DOHH2 (cell line): ENCODE measurements around the gene AFAP1.

Experiments
- H3F3A ChIP-seq: fragments of 200-600 bp; sonication (generic), shearing (Covaris generic); 2 replicates; pipeline ENCODE4 v1.6.0; 2016; ENCODE audit warnings: antibody characterized with exemption, mild to moderate bottlenecking; ENCODE audit not compliant: control insufficient read depth, insufficient read depth
- H3K27ac ChIP-seq: fragments of 200-600 bp; sonication (generic); 2 replicates; pipeline ENCODE4 v1.5.1; 2014; ENCODE audit warnings: low read depth, mild to moderate bottlenecking, low read length, moderate library complexity
- H3K27me3 ChIP-seq: fragments of 200-600 bp; sonication (generic); 2 replicates; pipeline ENCODE4 v1.6.1; 2014; ENCODE audit warnings: mild to moderate bottlenecking, low read length, mixed read lengths; ENCODE audit not compliant: control insufficient read depth
- H3K36me3 ChIP-seq: fragments of 200-600 bp; sonication (generic); 2 replicates; pipeline ENCODE4 v1.6.1; 2014; ENCODE audit warnings: mild to moderate bottlenecking, low read length, moderate library complexity, mixed read lengths; ENCODE audit not compliant: control insufficient read depth
- H3K4me1 ChIP-seq: fragments of 200-600 bp; sonication (generic); 2 replicates; pipeline ENCODE4 v1.6.1; 2014; ENCODE audit warnings: mild to moderate bottlenecking, low read length, mixed read lengths; ENCODE audit not compliant: control insufficient read depth
- H3K4me2 ChIP-seq: fragments of 200-600 bp; sonication (generic); 2 replicates; pipeline ENCODE4 v1.6.0; 2014; ENCODE audit warnings: mild to moderate bottlenecking, low read length, moderate library complexity
- H3K4me3 ChIP-seq: fragments of 200-600 bp; sonication (generic); 2 replicates; pipeline ENCODE4 v1.5.1; 2014; ENCODE audit warnings: mild to moderate bottlenecking, low read length, mixed read lengths
- H3K79me2 ChIP-seq: fragments of 200-600 bp; sonication (generic); 2 replicates; pipeline ENCODE4 v1.6.1; 2014; ENCODE audit warnings: mild to moderate bottlenecking, low read length, mixed read lengths; ENCODE audit not compliant: control insufficient read depth
- H3K9me2 ChIP-seq: fragments of 200-600 bp; sonication (generic); replicated peaks from 2 replicates; pipeline ENCODE4 v1.6.1; 2014; ENCODE audit warnings: mild to moderate bottlenecking, low read length, mixed read lengths; ENCODE audit not compliant: control insufficient read depth
- H3K9me3 ChIP-seq: fragments of 200-600 bp; sonication (generic); 2 replicates; pipeline ENCODE4 v1.6.1; 2014; ENCODE audit warnings: antibody characterized with exemption, low read length, mixed read lengths; ENCODE audit not compliant: control insufficient read depth, insufficient read depth
- H4K20me1 ChIP-seq: fragments of 200-600 bp; sonication (generic); 2 replicates; pipeline ENCODE4 v1.6.0; 2014; ENCODE audit warnings: low read depth, mild to moderate bottlenecking, antibody characterized with exemption, low read length, moderate library complexity; ENCODE audit not compliant: control insufficient read depth, insufficient read depth
- CTCF ChIP-seq: fragments of 200-600 bp; sonication (generic); IDR thresholded peaks from one replicate; pipeline ENCODE4 v1.5.1; 2014; ENCODE audit warnings: antibody characterized with exemption, mild to moderate bottlenecking, low read depth, low read length; ENCODE audit not compliant: poor library complexity, severe bottlenecking
- EZH2phosphoT487 ChIP-seq: fragments of 200-600 bp; sonication (generic); IDR thresholded peaks from 2 replicates; pipeline ENCODE4 v1.6.1; 2017; ENCODE audit warnings: borderline replicate concordance, mild to moderate bottlenecking, antibody characterized with exemption, low read length, moderate library complexity, mixed read lengths

Gene AFAP1

GRCh38 chr4:7841894-7842293 lies 97.8 kb downstream of the AFAP1 start:
- H3K27ac ChIP-seq, result no peak overlapping the region
- H3F3A ChIP-seq, result no peaks in the 10 kb centered on the region
- H3K4me1 ChIP-seq, result no peaks in the 10 kb centered on the region
- no peak overlapping the region for H3K4me3 ChIP-seq
- TF ChIP-seq CTCF, result no peak
- no peak for TF ChIP-seq EZH2phosphoT487
- H3K9me3 ChIP-seq, result no peaks in the 10 kb centered on the region
- H3K27me3 ChIP-seq, result peaks cover 2% of the 10 kb centered on the region
- no peaks in the 10 kb centered on the region for H4K20me1 ChIP-seq
- no peaks in the 10 kb centered on the region for H3K9me2 ChIP-seq
- H3K36me3 ChIP-seq, result no peaks in the 10 kb centered on the region
- no peak overlapping the region for H3K4me2 ChIP-seq
- H3K79me2 ChIP-seq, result no peaks in the 10 kb centered on the region

GRCh38 chr4:7841071-7841470 lies 98.6 kb downstream of the AFAP1 start:
- Histone ChIP-seq H3K4me1 (no peaks in the 10 kb centered on the region), H3K27ac (no peak overlapping the region), H3K4me3 (no peak overlapping the region), H3K36me3 (no peaks in the 10 kb centered on the region), H3K27me3 (peaks cover 2% of the 10 kb centered on the region), H3K9me2 (no peaks in the 10 kb centered on the region), H3K79me2 (no peaks in the 10 kb centered on the region), H4K20me1 (no peaks in the 10 kb centered on the region), H3F3A (no peaks in the 10 kb centered on the region), H3K9me3 (no peaks in the 10 kb centered on the region), H3K4me2 (no peak overlapping the region)
- TF ChIP-seq EZH2phosphoT487 (no peak), CTCF (no peak)

- H3K79me2 ChIP-seq, result no peaks in the 10 kb centered on the region
- no peak overlapping the region for H3K4me3 ChIP-seq
- no peak overlapping the region for H3K4me2 ChIP-seq
- TF ChIP-seq CTCF, result no peak
- H3K9me3 ChIP-seq, result no peaks in the 10 kb centered on the region
- peaks cover 2% of the 10 kb centered on the region for H3K27me3 ChIP-seq
- H4K20me1 ChIP-seq, result no peaks in the 10 kb centered on the region
- H3F3A ChIP-seq, result no peaks in the 10 kb centered on the region
- H3K9me2 ChIP-seq, result no peaks in the 10 kb centered on the region
- H3K36me3 ChIP-seq, result no peaks in the 10 kb centered on the region
- H3K27ac ChIP-seq, result no peak overlapping the region
- H3K4me1 ChIP-seq, result no peaks in the 10 kb centered on the region
These were observed 99.8 kb downstream of the AFAP1 start for GRCh38 chr4:7839856-7840255.
